Smooth muscle cell (in vitro differentiated cells): Measurements from ENCODE around the gene GET4. TPM values are rescaled to one million over a fixed set of nuclear protein-coding genes. Genes with fewer than 3 reads are reported as not detected.

Source experiments
- DNase-seq: peaks from one replicate; lab custom pipeline; 2025; ENCODE audit not compliant: unreplicated experiment; lab: John Stamatoyannopoulos, UW
- H2AFZ ChIP-seq: fragments of 200-600 bp; sonication (generic); 2 replicates; pipeline ENCODE4 v1.6.0; 2016; ENCODE audit warnings: antibody characterized with exemption, low read depth, mild to moderate bottlenecking
- H3F3A ChIP-seq: fragments of 200-600 bp; sonication (generic); 2 replicates; pipeline ENCODE4 v1.6.0; 2017; ENCODE audit warnings: antibody characterized with exemption, low read depth
- H3K27ac ChIP-seq: fragments of 200-600 bp; sonication (generic); 2 replicates; pipeline ENCODE4 v1.5.1; 2016; ENCODE audit warnings: low read depth, mild to moderate bottlenecking
- H3K27me3 ChIP-seq: fragments of 200-600 bp; sonication (generic); 2 replicates; pipeline ENCODE4 v1.6.1; 2016; ENCODE audit warnings: low read depth, mild to moderate bottlenecking
- H3K36me3 ChIP-seq: fragments of 200-600 bp; sonication (generic); 2 replicates; pipeline ENCODE4 v1.5.1; 2016; ENCODE audit warnings: low read depth
- H3K4me1 ChIP-seq: fragments of 200-600 bp; sonication (generic); 2 replicates; pipeline ENCODE4 v1.5.1; 2016; ENCODE audit warnings: low read depth
- H3K4me2 ChIP-seq: fragments of 200-600 bp; sonication (generic); 2 replicates; pipeline ENCODE4 v1.6.0; 2016; ENCODE audit warnings: mild to moderate bottlenecking
- H3K4me3 ChIP-seq: fragments of 200-600 bp; sonication (generic); 2 replicates; pipeline ENCODE4 v1.5.1; 2016; ENCODE audit warnings: mild to moderate bottlenecking
- H3K79me2 ChIP-seq: fragments of 200-600 bp; sonication (generic); 2 replicates; pipeline ENCODE4 v1.6.0; 2016; ENCODE audit warnings: low read depth, mild to moderate bottlenecking
- H3K9ac ChIP-seq: fragments of 200-600 bp; sonication (generic); 2 replicates; pipeline ENCODE4 v1.6.0; 2016; ENCODE audit warnings: low read depth
- H3K9me3 ChIP-seq: fragments of 200-600 bp; sonication (generic); replicated peaks from 2 replicates; pipeline ENCODE4 v1.5.1; 2016; ENCODE audit warnings: low read depth
- H4K20me1 ChIP-seq: fragments of 200-600 bp; sonication (generic); 2 replicates; pipeline ENCODE4 v1.6.0; 2016; ENCODE audit warnings: low read depth
- CTCF ChIP-seq: fragments of 200-600 bp; sonication (generic); IDR thresholded peaks from 2 replicates; pipeline ENCODE4 v1.5.1; 2017; ENCODE audit warnings: borderline replicate concordance, mild to moderate bottlenecking, antibody characterized with exemption; ENCODE audit not compliant: insufficient read depth, poor library complexity, severe bottlenecking
- WGBS: methylation state at CpG from one replicate; pipeline ENCODE4 v1.1.7; 2016; ENCODE audit warnings: low lambda C conversion rate; 5-methylcytosine and 5-hydroxymethylcytosine counted together
- polyA plus RNA-seq: library from polyadenylated mRNA; unstranded; fragments of >200 nt; fragmentation: Nextera tagmentation; extraction: Ambion mirVana; gene quantifications from 2 replicates; pipeline ENCODE4 v1.2.1, GENCODE V29; 2016
- total RNA-seq: library from RNA; depleted of rRNA; stranded (reverse); fragments of >200 nt; gene quantifications from 2 replicates; pipeline ENCODE4 v1.2.3, GENCODE V29; 2014

GET4 gene
- total and polyA plus RNA-seq, 2 experiments from 2014 or later: 26.3 to 39.9 TPM

- Histone ChIP-seq H3K4me1 (no peaks in the 10 kb centered on the region), H3K4me2 (no peak overlapping the region), H3K9ac (no peak overlapping the region), H3K9me3 (no peaks in the 10 kb centered on the region), H3K27ac (no peak overlapping the region), H3K27me3 (no peaks in the 10 kb centered on the region), H2AFZ (no peak overlapping the region), H3K79me2 (peaks cover 27% of the 10 kb centered on the region), H3K4me3 (no peak overlapping the region), H3K36me3 (no peaks in the 10 kb centered on the region), H4K20me1 (peaks cover 61% of the 10 kb centered on the region), H3F3A (no peaks in the 10 kb centered on the region)
- no peak for DNase-seq
- no peak for TF ChIP-seq CTCF
- 92% methylated on average over 43 of the region's 43 CpGs for WGBS
These were observed 12.0 kb downstream of the GET4 start for GRCh38 chr7:888081-889024.

- peaks cover 55% of the 10 kb centered on the region for H4K20me1 ChIP-seq
- no peak for TF ChIP-seq CTCF
- DNase-seq: no peak
These were observed 12.7 kb downstream of the GET4 start for GRCh38 chr7:889025-889390.

GRCh38 chr7:889391-889790, 13.0 kb downstream of the GET4 start:
- Histone ChIP-seq H3K27me3 (no peaks in the 10 kb centered on the region), H4K20me1 (peaks cover 51% of the 10 kb centered on the region)
- WGBS: 88% methylated on average over 18 of the region's 18 CpGs

More at GRCh38 chr7:889025-889390, 12.7 kb downstream of the GET4 start:
- no peaks in the 10 kb centered on the region for H3K27me3 ChIP-seq
- H2AFZ ChIP-seq: no peak overlapping the region
- H3K27ac ChIP-seq: no peak overlapping the region
- no peak overlapping the region for H3K4me2 ChIP-seq
- peaks cover 20% of the 10 kb centered on the region for H3K79me2 ChIP-seq
- H3K36me3 ChIP-seq: no peaks in the 10 kb centered on the region
- 90% methylated on average over 15 of the region's 15 CpGs for WGBS
- H3F3A ChIP-seq: no peaks in the 10 kb centered on the region
- no peak overlapping the region for H3K9ac ChIP-seq
- no peak overlapping the region for H3K4me3 ChIP-seq
- H3K9me3 ChIP-seq: no peaks in the 10 kb centered on the region
- no peaks in the 10 kb centered on the region for H3K4me1 ChIP-seq

More at GRCh38 chr7:889391-889790, 13.0 kb downstream of the GET4 start:
- no peak for DNase-seq
- H3K4me3 ChIP-seq: no peak overlapping the region
- H3F3A ChIP-seq: no peaks in the 10 kb centered on the region
- H2AFZ ChIP-seq: no peak overlapping the region
- TF ChIP-seq CTCF: no peak
- H3K27ac ChIP-seq: no peak overlapping the region
- peaks cover 16% of the 10 kb centered on the region for H3K79me2 ChIP-seq
- no peaks in the 10 kb centered on the region for H3K9me3 ChIP-seq
- no peaks in the 10 kb centered on the region for H3K36me3 ChIP-seq
- H3K4me1 ChIP-seq: no peaks in the 10 kb centered on the region
- no peak overlapping the region for H3K9ac ChIP-seq
- H3K4me2 ChIP-seq: no peak overlapping the region
